Activated T-cell treated with anti-CD3 and anti-CD28 coated beads, Interleukin-2, amount 50 U/mL, for 4 hours (primary cell): Measurements from ENCODE around the gene FYB1. TPM values are rescaled to one million over a fixed set of nuclear protein-coding genes. Genes with fewer than 3 reads are reported as not detected.
"Not testable (repeated sequence)": the region's sequence is repeated elsewhere in the genome, so short reads cannot be mapped to it uniquely, and the experiment has no call there.

Experiments used
- ATAC-seq, 2 donors: fragments of 200-7000 bp; cut with Tn5 transposase; one replicate each; pipeline ENCODE4 v1.10.0; 2021
- DNase-seq: peaks from one replicate; pipeline ENCODE4 v3.0.0-alpha.2; 2020
- H3K27me3 Mint-ChIP-seq: one replicate; pipeline ENCODE4 v1.8.0; 2021; ENCODE audit warnings: low read depth, mixed read lengths
- H3K36me3 Mint-ChIP-seq: one replicate; pipeline ENCODE4 v1.8.0; 2022; ENCODE audit warnings: mixed read lengths; ENCODE audit not compliant: insufficient read depth
- H3K4me1 Mint-ChIP-seq: one replicate; pipeline ENCODE4 v1.8.0; 2021; ENCODE audit warnings: low read depth, mixed read lengths
- H3K4me3 Mint-ChIP-seq: one replicate; pipeline ENCODE4 v1.8.0; 2021; ENCODE audit warnings: mild to moderate bottlenecking, moderate library complexity, mixed read lengths
- H3K9me3 Mint-ChIP-seq: one replicate; pipeline ENCODE4 v1.8.0; 2021; ENCODE audit warnings: mixed read lengths
- total RNA-seq, 3 donors: library from RNA; stranded (reverse); gene quantifications; one replicate each; pipeline ENCODE4 v1.2.1, GENCODE V29; 2021

FYB1 gene
- total RNA-seq, 3 donors from 2014 or later, result 33.4 to 39.0 (median 37.9) TPM

GRCh38 chr5:39193553-39194465, 25.6 kb downstream of the FYB1 start:
- Mint-ChIP-seq H3K4me3 (peak overlapping the region; percentile 76), H3K27me3 (no peaks in the 10 kb centered on the region), H3K4me1 (peaks cover 81% of the 10 kb centered on the region), H3K9me3 (no peaks in the 10 kb centered on the region), H3K36me3 (peaks cover 12% of the 10 kb centered on the region)
- DNase-seq (no peak), ATAC-seq (no peak)

DNA sequence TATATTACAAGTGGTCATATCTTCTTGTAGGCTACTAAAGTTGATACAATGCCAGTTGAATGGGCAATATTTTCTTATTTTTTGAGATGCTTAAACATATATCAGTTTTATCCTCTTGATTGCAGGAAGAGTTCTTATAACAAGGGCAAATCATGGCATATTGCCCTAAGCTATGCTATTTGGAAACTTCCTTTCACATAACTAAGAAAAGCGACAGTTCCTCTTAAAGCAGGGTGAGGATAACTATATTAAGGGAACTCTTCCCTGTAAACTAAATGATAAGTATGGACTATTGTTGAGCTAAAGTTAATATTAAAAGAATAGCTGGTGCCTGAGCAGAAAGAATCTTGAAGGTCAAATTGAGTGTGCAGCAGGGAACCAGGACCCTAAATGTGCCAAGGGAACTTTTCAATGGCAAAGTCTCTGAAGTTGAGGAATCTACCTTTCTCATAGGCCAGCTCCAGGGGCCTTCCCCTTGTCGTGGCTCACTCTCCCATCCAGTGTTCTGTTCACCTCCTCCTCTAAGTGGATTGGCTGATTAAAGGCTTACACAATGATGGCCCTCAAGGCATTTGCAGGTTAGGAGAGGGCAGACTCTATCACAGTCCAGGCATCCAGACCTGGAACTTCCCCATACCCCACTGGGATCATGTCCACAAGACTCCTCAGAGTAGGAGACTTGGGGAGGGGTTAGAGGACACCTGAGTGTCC, 26.8 kb downstream of the FYB1 start:
- DNase-seq (no peak), ATAC-seq (no peak)
- Mint-ChIP-seq H3K4me3 (peak overlapping the region; percentile 35), H3K36me3 (peaks cover 12% of the 10 kb centered on the region), H3K9me3 (no peaks in the 10 kb centered on the region), H3K4me1 (peaks cover 90% of the 10 kb centered on the region), H3K27me3 (no peaks in the 10 kb centered on the region)

DNA sequence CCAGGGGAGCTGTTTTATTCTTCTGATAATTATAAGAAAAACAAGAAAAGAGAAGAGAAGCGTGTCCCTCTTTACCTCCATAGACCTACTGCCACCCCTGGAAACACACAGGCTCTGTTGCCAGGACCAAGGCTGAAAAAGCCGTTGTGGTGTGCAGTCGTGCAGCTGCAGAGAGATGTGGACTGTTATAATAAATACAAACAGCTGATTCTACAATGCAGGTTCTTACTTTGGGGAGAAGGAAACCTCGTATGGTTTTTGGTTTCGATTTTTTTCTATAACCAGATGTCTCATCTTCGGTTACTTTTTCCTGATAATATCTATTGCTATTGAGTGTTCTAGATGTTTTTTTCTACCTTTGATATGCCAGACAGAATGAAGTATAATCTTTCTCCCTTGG, 28.1 kb downstream of the FYB1 start:
- H3K4me3 Mint-ChIP-seq, result peak overlapping the region; percentile 75
- H3K36me3 Mint-ChIP-seq, result peaks cover 10% of the 10 kb centered on the region
- no peaks in the 10 kb centered on the region for H3K9me3 Mint-ChIP-seq
- peaks cover 90% of the 10 kb centered on the region for H3K4me1 Mint-ChIP-seq
- ATAC-seq (peak; percentile 16 to 41), DNase-seq (no peak)
- H3K27me3 Mint-ChIP-seq, result no peaks in the 10 kb centered on the region

DNA sequence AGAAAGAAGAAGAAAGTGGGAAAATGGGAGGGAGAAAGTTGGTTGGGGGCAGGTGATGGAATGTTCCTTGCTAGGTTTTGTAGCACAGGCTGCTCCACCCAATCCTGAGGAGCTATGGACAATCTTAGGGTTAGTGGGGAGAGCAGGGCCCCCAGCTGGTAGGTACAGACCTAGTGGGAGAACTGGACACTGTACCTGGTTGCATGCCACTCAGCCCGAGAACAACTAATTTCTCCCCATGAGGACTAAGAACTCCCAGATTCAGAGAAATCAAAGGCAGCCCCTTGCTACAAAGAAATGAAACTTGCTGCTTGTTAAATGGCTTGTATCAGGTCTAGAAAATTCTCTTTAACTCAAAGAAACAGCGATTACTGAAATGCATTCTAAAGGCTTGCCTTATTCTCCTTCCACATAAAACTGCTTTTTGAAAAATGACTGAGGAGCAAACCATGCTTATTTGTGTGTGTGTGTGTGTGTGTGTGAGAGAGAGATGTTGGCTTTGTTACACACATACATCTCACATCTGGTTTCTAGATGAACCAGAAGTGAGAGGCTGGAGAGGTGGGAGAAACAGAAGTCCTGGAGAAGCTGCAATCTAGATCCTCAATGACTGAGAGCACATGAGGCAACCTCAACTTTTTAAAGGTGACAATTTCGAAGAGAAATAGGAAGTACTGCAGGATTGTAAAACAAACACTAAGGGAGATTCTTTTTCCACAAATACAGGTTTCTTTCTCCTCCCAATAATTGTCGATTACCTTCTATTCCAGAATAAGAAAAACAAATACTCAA, 28.9 kb downstream of the FYB1 start:
- ATAC-seq (peak in 1 of 2 donors; percentile 9), DNase-seq (no peak)
- no peaks in the 10 kb centered on the region for H3K27me3 Mint-ChIP-seq
- H3K4me1 Mint-ChIP-seq, result peaks cover 93% of the 10 kb centered on the region
- H3K36me3 Mint-ChIP-seq, result peaks cover 10% of the 10 kb centered on the region
- H3K9me3 Mint-ChIP-seq, result no peaks in the 10 kb centered on the region
- peak overlapping the region; percentile 75 for H3K4me3 Mint-ChIP-seq

DNA sequence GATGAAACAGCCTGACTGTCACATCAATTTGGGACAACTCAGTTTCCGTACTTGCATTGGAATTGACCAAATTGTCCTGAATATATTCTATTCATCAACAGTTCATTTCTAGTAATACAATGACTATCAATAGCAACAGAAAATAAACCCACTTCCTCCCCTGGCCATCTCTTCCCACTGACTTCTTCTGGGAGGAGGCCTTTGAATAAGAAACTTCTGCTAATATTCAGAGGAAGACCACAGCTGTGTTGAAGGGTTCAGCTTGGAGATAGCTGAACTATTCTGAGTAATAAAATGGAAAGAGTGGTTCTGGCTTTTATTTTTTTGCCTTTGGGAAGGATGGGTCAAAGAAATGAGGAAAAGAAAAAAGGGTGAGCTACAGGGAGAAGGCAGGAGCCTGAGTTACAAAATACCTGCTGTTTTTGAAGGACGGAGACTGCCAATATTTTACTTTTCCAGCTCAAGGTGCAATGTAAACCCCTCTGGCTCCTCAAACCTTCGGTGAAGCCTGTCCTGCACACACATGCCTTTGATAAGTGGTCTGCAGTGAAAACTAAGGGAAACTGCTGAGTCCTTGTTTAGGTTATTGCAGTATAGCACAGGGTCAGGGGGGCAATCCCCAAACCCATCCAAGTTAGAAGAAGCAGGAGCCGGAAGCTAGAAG, 29.9 kb downstream of the FYB1 start:
- no peak for DNase-seq
- peak overlapping the region; percentile 75 for H3K4me3 Mint-ChIP-seq
- no peaks in the 10 kb centered on the region for H3K9me3 Mint-ChIP-seq
- peaks cover 90% of the 10 kb centered on the region for H3K4me1 Mint-ChIP-seq
- H3K36me3 Mint-ChIP-seq, result peaks cover 6% of the 10 kb centered on the region
- ATAC-seq, result no peak
- no peaks in the 10 kb centered on the region for H3K27me3 Mint-ChIP-seq

DNA sequence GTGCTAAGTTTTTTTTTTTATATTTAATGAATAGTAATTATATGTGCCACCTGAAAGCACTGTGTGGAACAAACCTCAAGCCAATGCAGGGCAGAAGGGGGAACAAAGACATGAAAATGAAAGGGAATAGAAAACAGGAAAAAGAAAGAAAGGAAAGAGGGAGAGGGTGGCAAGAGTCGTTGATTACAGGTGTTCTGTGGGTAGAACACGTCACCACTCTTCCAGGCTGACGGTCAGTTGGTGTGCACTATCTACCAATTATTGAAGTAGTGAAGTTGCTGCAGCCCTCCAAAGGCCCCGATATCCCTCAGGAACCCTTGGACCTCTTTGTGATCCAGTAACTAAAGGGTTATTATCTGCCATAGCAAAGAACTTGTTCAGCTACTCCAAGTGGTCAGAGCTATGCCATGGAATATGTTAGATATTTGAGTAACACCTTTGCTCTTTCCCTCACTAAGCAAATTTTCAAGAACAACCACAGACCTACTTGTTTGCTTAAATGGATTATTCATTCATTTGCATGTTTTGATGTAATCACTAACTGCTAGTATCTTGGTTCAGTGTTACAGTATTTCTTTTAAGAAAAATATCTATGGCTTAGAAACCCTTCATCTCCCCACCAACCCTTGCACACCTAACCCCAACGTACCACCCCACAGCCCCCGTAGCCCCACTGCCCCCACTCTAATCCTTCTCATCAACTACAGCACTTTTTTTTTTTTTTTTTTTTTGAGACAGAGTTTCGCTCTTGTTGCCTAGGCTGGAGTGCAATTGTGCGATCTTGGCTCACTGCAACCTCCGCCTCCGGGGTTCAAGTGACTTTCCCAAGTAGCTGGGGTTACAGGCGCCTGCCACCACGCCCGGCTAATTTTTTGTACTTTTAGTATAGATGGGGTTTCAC, 31.3 kb downstream of the FYB1 start:
- no peak for DNase-seq
- H3K36me3 Mint-ChIP-seq, result no peaks in the 10 kb centered on the region
- H3K9me3 Mint-ChIP-seq, result no peaks in the 10 kb centered on the region
- peaks cover 87% of the 10 kb centered on the region for H3K4me1 Mint-ChIP-seq
- peak overlapping the region; percentile 75 for H3K4me3 Mint-ChIP-seq
- ATAC-seq, result peak; percentile 61 to 64
- H3K27me3 Mint-ChIP-seq, result no peaks in the 10 kb centered on the region

- H3K4me3 Mint-ChIP-seq, result peak overlapping the region; percentile 75
- H3K9me3 Mint-ChIP-seq, result no peaks in the 10 kb centered on the region
- no peak for ATAC-seq
- no peak for DNase-seq
- H3K4me1 Mint-ChIP-seq, result peaks cover 89% of the 10 kb centered on the region
- no peaks in the 10 kb centered on the region for H3K36me3 Mint-ChIP-seq
- H3K27me3 Mint-ChIP-seq, result no peaks in the 10 kb centered on the region
Observed at GRCh38 chr5:39186722-39187539, 32.4 kb downstream of the FYB1 start.

DNA sequence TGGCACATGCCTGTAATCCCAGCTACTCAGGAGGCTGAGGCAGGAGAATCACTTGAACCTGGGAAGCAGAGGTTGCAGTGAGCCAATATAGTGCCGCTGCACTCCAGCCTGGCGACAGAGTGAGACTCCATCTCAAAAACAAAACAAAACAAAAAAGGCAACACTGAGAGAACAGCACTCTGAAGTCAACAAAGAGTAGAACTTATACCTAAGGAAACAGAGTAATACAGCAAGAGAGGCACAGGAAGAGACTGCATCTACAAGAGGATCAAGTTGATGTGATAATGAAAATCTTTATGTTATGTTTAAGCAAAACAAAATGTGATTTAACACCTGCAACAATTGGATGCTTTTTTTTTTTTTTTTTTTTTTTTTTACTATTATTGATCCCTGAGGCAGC, 33.1 kb downstream of the FYB1 start:
- no peaks in the 10 kb centered on the region for H3K27me3 Mint-ChIP-seq
- no peak for DNase-seq

DNA sequence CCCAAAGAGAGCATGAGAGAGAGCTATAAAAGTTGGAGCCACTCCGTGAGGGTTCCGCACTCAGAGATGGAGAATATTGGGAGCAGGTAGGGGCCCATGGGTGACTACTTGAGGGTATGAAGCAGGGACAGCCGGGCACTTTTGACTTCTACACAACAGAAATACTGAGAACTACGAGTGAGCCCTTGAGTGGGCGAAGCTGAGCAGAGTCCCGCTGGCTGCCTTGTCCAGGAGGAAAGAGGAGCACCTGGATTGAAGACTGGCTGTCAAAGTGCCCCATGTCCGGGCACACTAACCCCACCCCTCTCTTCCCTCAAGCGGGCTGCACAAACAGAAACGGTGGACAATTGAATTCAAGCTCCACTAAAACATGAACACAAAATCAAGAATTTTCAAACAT, 33.6 kb downstream of the FYB1 start:
- DNase-seq, result no peak
- Mint-ChIP-seq H3K27me3 (no peaks in the 10 kb centered on the region), H3K36me3 (peaks cover 3% of the 10 kb centered on the region), H3K4me1 (peaks cover 89% of the 10 kb centered on the region), H3K9me3 (no peaks in the 10 kb centered on the region), H3K4me3 (peak overlapping the region; percentile 77)
- peak in 1 of 2 donors; percentile 7 for ATAC-seq

More for the DNA sequence above, 33.1 kb downstream of the FYB1 start:
- H3K4me1 Mint-ChIP-seq, result peaks cover 89% of the 10 kb centered on the region
- peaks cover 3% of the 10 kb centered on the region for H3K36me3 Mint-ChIP-seq
- no peak for ATAC-seq
- H3K4me3 Mint-ChIP-seq, result peak overlapping the region; percentile 77
- no peaks in the 10 kb centered on the region for H3K9me3 Mint-ChIP-seq

DNA sequence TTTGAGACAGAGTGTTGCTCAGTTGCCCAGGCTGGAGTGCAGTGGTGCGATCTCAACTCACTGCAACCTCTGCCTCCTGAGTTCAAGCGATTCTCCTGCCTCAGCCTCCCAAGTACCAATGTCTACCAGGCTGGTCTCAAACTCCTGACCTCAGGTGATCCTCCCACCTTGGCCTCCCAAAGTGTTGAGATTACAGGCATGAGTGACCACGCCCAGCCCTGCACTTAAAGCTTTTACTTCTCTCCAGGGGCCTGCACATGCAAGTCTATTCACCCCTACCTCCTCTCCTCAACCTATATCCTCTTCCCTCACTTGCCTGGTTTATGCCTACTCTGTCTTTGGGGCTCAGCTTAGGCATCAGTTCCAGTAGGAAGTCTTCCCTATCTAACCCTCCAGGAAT, 39.8 kb downstream of the FYB1 start:
- not testable (repeated sequence) for H3K9me3 Mint-ChIP-seq, DNase-seq, H3K36me3 Mint-ChIP-seq, H3K27me3 Mint-ChIP-seq, ATAC-seq
- H3K4me1 Mint-ChIP-seq, result peaks cover 93% of the 10 kb centered on the region
- peak overlapping the region; percentile 56 for H3K4me3 Mint-ChIP-seq

DNA sequence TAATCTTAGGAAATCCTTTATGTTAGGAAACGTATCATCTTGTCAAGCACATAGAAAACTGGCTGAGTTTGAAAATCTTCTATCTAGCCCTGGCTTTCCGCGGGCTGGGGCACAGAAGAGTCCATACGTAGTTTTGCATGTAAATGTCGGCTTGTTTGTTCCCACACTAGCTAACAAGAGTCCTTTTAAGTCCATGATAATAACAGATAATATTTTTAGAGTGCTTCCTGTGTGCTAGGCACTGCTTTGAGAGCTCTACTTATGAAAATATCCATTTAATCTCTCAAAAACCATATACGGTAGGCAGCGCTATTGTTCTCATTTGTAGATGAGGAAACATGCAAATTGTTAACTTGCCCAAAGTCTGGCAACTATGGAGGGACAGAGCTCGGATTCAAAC, 40.5 kb downstream of the FYB1 start:
- peaks cover 96% of the 10 kb centered on the region for H3K4me1 Mint-ChIP-seq
- no peaks in the 10 kb centered on the region for H3K27me3 Mint-ChIP-seq
- H3K4me3 Mint-ChIP-seq, result peak overlapping the region; percentile 69
- H3K9me3 Mint-ChIP-seq, result no peaks in the 10 kb centered on the region
- no peak for DNase-seq
- no peak for ATAC-seq
- H3K36me3 Mint-ChIP-seq, result peaks cover 7% of the 10 kb centered on the region

- peak; percentile 49 to 51 for ATAC-seq
- peaks cover 11% of the 10 kb centered on the region for H3K36me3 Mint-ChIP-seq
- H3K4me1 Mint-ChIP-seq, result peaks cover 96% of the 10 kb centered on the region
- no peaks in the 10 kb centered on the region for H3K27me3 Mint-ChIP-seq
- no peak for DNase-seq
- H3K4me3 Mint-ChIP-seq, result peak overlapping the region; percentile 69
- peaks cover 3% of the 10 kb centered on the region for H3K9me3 Mint-ChIP-seq
Observed at GRCh38 chr5:39178171-39178570, 41.2 kb downstream of the FYB1 start.
